ENCODE results near the gene SELPLG. TPM values are rescaled to one million over a fixed set of nuclear protein-coding genes. Genes with fewer than 3 reads are reported as not detected.

SELPLG gene
- total and polyA plus RNA-seq, 8 donors = 1.2 to 6.1 (median 3.0) TPM

DNA sequence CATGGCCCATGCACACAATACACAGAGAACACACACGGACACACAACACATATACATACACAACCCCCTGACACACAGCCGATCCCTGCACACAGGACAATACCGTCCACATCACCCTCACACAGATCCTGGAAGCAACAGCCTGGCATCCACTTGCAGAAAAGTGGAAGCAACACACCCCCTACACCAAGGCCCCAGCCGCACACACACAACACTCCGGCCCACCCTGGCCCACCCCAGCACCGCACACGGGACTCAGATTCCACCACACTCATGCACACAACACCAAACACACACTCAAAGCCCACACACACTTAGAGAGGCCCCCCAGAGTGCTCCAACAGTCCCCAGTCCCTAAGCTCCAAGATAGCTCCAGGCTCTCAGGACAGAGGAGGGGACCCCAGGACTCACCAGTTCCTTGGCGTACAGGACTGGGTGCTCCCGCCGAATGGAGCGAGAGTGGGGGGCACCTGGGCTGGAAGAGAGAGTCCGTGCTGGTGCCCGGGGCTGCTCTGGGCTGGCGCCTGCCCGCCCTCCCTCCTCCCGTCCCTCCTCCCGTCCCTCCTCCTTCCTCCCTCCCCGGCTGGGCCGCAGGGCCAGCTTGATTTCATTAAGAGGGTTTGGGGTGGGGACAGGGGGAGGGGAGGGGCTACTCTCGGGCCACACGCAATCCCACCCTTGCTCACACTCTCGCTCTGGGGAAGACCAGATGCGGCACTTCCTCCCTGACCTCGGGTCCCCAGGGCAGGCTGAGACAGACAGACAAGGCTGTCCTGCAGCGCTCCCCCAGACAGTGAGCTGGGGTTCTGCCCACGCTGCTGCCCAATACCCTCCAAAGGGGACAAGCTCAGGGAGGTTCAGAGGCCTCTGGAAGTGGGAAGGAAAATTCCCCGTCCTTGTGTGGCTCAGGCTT is 35.9 kb downstream of the SELPLG start, which contains the start of gene TMEM119:
Gene TMEM119, minus strand, starts transcription at position 526 of the 913 bp plus-strand sequence. CDS start 5,701 bp downstream, outside the sequence.
- H3K4me3 ChIP-seq = peak within 1 kb of the TSS; percentile 28 to 36 (median 32)
- H3K36me3 ChIP-seq = no peaks in the 10 kb centered on the region
- H3K9me3 ChIP-seq = no peaks in the 10 kb centered on the region
- H3K4me1 ChIP-seq = no peaks in the 10 kb centered on the region
- TF ChIP-seq POLR2AphosphoS5 (IDR thresholded peaks at IDR 0.05) (no peak), POLR2A (IDR thresholded peaks at IDR 0.05) (no peak), EP300 (IDR thresholded peaks at IDR 0.05) (no peak)
- TF ChIP-seq, protein P1, sequence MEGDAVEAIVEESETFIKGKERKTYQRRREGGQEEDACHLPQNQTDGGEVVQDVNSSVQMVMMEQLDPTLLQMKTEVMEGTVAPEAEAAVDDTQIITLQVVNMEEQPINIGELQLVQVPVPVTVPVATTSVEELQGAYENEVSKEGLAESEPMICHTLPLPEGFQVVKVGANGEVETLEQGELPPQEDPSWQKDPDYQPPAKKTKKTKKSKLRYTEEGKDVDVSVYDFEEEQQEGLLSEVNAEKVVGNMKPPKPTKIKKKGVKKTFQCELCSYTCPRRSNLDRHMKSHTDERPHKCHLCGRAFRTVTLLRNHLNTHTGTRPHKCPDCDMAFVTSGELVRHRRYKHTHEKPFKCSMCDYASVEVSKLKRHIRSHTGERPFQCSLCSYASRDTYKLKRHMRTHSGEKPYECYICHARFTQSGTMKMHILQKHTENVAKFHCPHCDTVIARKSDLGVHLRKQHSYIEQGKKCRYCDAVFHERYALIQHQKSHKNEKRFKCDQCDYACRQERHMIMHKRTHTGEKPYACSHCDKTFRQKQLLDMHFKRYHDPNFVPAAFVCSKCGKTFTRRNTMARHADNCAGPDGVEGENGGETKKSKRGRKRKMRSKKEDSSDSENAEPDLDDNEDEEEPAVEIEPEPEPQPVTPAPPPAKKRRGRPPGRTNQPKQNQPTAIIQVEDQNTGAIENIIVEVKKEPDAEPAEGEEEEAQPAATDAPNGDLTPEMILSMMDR (IDR thresholded peaks at IDR 0.05) = no peak
- H3K27ac ChIP-seq = peak within 1 kb of the TSS; percentile 31 to 65 (median 53)
- intact Hi-C loops (cut with DNase I; ENCODE audit: low total_unique reads) = no loop called here
- peaks cover 0 to 5% (median 0%) of the 10 kb centered on the region in 3 donors for H3K27me3 ChIP-seq
- peak in 1 of 2 donors; percentile 80 for DNase-seq
- WGBS, 5 donors = 37 to 47% (median 46%) methylated on average over 12 to 27 of the region's 27 CpGs

- H3K9me3 ChIP-seq = no peaks in the 10 kb centered on the region
Measured at GRCh38 chr12:108596854-108597558, 36.7 kb downstream of the SELPLG start.

DNA sequence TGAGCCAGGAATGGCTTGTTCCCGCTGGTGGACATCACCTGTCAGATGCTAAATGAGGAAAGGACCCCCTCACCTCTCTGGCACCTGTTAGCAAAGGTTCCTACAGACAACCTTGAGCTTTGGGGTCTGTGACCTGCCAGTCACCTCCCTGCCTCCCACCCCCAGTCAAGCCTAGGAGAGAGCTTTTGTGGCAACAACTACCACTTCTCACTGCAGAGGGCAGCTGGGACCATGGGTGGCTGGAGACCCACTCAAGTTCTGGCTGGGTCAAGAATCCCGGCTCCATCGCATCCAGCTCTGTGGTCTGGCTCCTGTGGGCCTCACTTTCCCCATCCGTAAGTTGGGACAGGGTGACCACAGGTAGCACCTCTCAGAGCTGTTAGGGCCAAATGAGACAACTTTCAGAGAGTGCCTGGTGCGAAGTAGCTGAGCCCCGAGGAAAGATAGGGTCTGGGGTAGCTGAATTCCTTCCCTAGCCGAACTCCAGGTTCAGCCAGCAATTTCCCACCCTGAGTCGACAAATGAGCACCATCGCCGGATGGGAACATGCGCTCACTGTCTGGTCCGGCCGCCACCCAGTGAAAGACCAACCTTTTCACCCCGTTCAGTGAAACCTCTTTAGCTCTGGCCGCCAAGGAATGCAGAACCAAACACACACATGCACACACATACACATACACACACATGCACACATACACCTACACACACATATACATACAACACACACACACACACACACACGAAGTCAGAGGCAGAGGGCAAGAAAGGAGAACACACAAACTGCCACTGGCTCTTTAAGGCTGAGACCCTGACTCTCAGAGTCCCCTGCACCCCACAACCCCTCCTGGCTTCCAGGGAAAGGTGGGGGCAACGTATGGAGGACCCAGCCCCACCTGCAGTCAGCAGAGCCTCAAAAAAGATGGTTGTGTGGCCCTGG is 37.7 kb downstream of the SELPLG start:
- no peaks in the 10 kb centered on the region for H3K36me3 ChIP-seq
- peaks cover 0 to 5% (median 0%) of the 10 kb centered on the region in 3 donors for H3K27me3 ChIP-seq
- H3K4me3 ChIP-seq = peak overlapping the region; percentile 6 to 34 (median 18)
- TF ChIP-seq POLR2AphosphoS5 (IDR thresholded peaks at IDR 0.05) = no peak
- TF ChIP-seq EP300 (IDR thresholded peaks at IDR 0.05) = no peak
- no peak for DNase-seq
- H3K27ac ChIP-seq = peak overlapping the region in 4 of 5 donors; percentile 4 to 65 (median 22)
- H3K4me1 ChIP-seq = no peaks in the 10 kb centered on the region
- H3K9me3 ChIP-seq = no peaks in the 10 kb centered on the region
- intact Hi-C loops (cut with DNase I; ENCODE audit: low total_unique reads) = no loop called here
- 71 to 75% (median 73%) methylated on average over 16 to 17 of the region's 17 CpGs for WGBS, 5 donors

More at GRCh38 chr12:108596854-108597558, 36.7 kb downstream of the SELPLG start:
- Histone ChIP-seq H3K4me1 (no peaks in the 10 kb centered on the region), H3K27me3 (peaks cover 0 to 5% (median 0%) of the 10 kb centered on the region in 3 donors), H3K36me3 (no peaks in the 10 kb centered on the region), H3K4me3 (peak overlapping the region; percentile 28 to 36 (median 32)), H3K27ac (peak overlapping the region in 3 of 5 donors; percentile 53 to 65 (median 54))
- intact Hi-C loops (cut with DNase I; ENCODE audit: low total_unique reads) = no loop called here
- TF ChIP-seq POLR2AphosphoS5 (IDR thresholded peaks at IDR 0.05) = no peak
- no peak for TF ChIP-seq EP300 (IDR thresholded peaks at IDR 0.05)
- TF ChIP-seq, protein P1 (IDR thresholded peaks at IDR 0.05) = no peak
- TF ChIP-seq POLR2A (IDR thresholded peaks at IDR 0.05) = no peak
- DNase-seq = no peak
- WGBS, 5 donors = 49 to 62% (median 55%) methylated on average over 3 to 10 of the region's 10 CpGs

DNA sequence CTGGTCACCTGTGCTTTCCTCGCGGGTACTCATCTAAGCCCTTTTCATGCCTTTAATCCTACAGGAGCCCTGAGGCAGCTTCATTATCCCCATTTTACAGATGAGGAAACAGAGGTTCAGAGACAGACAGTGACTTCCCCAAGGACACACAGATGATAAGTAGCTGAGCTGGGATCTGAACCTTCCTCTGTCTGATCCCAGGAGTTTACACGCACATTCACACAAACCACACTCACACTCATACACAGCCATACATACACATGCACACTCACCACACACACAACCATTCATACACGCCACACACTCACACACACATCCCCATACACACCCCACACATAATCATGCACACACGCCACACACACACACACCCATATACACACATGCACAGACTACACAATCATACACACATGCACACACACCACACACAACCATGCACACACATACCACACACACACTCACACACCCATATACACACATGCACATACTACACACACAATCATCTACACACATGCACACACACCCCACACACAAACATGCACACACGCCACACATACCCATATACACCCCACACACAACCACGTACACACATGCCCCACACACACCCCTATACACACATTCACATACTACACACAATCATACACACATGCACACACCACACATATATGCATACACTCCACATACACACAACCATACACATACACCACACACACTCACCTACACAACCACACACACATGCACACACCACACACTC is 38.6 kb downstream of the SELPLG start:
- intact Hi-C loops (cut with DNase I; ENCODE audit: low total_unique reads) = no loop called here
- no peak overlapping the region for H3K4me3 ChIP-seq
- WGBS, 5 donors = 87 to 96% (median 94%) methylated on average over 7 of the region's 7 CpGs

More for the DNA sequence above, 38.6 kb downstream of the SELPLG start:
- Histone ChIP-seq H3K4me1 (no peaks in the 10 kb centered on the region), H3K27me3 (peaks cover 0 to 5% (median 0%) of the 10 kb centered on the region in 3 donors), H3K36me3 (no peaks in the 10 kb centered on the region), H3K27ac (no peak overlapping the region), H3K9me3 (no peaks in the 10 kb centered on the region)
- no peak for DNase-seq
- no peak for TF ChIP-seq POLR2AphosphoS5 (IDR thresholded peaks at IDR 0.05)
- no peak for TF ChIP-seq EP300 (IDR thresholded peaks at IDR 0.05)
- TF ChIP-seq, protein P1 (IDR thresholded peaks at IDR 0.05) = no peak
- TF ChIP-seq POLR2A (IDR thresholded peaks at IDR 0.05) = no peak

All from stomach (tissue), 9 donors.